Liver (tissue), 9 donors: ENCODE measurements around the gene SEMA4G. TPM values are rescaled to one million over a fixed set of nuclear protein-coding genes. Genes with fewer than 3 reads are reported as not detected.

Source experiments
- DNase-seq: peaks from one replicate; pipeline ENCODE4 v3.0.0-alpha.2; 2017; ENCODE audit warnings: low spot score
- H3K27ac ChIP-seq, 2 donors: one replicate each; pipeline ENCODE4 v1.7.0; 2013; ENCODE audit warnings: inconsistent platforms in 2 of 2, low read length in 2 of 2, control low read depth in 1 of 2, low read depth in 1 of 2, mild to moderate bottlenecking in 1 of 2
- H3K27me3 ChIP-seq, 4 donors: one replicate each; pipeline versions ENCODE4 v1.6.1 to v1.7.0; 2013; ENCODE audit warnings: low read length in 3 of 4, inconsistent platforms in 1 of 4, mild to moderate bottlenecking in 1 of 4, moderate library complexity in 1 of 4; ENCODE audit not compliant: control insufficient read depth in 4 of 4, insufficient read depth in 4 of 4
- H3K36me3 ChIP-seq, 4 donors: one replicate each; pipeline versions ENCODE4 v1.6.1 to v1.7.0; 2013; ENCODE audit warnings: low read length in 3 of 4, mild to moderate bottlenecking in 3 of 4, low read depth in 1 of 4, moderate library complexity in 1 of 4; ENCODE audit not compliant: control insufficient read depth in 4 of 4, insufficient read depth in 3 of 4
- H3K4me1 ChIP-seq, 4 donors: one replicate each; pipeline versions ENCODE4 v1.6.1 to v1.7.0; 2013; ENCODE audit warnings: low read length in 3 of 4, mild to moderate bottlenecking in 3 of 4, moderate library complexity in 1 of 4; ENCODE audit not compliant: control insufficient read depth in 4 of 4, insufficient read depth in 4 of 4
- H3K4me3 ChIP-seq, 3 donors: one replicate each; pipeline versions ENCODE4 v1.6.1 to v1.7.0; 2013; ENCODE audit warnings: low read length in 3 of 3, control low read depth in 1 of 3, low read depth in 1 of 3, mild to moderate bottlenecking in 1 of 3
- H3K9ac ChIP-seq, 2 donors: one replicate each; pipeline ENCODE4 v1.7.0; 2013; ENCODE audit warnings: low read length in 2 of 2, mild to moderate bottlenecking in 2 of 2, moderate library complexity in 2 of 2, control low read depth in 1 of 2, low read depth in 1 of 2
- H3K9me3 ChIP-seq, 4 donors: one replicate each; pipeline versions ENCODE4 v1.6.1 to v1.7.0; 2013; ENCODE audit warnings: low read length in 3 of 4; ENCODE audit not compliant: control insufficient read depth in 4 of 4
- EGR1 ChIP-seq, 2 donors: IDR thresholded peaks; 2 replicates each; pipeline ENCODE4 v1.6.1; 2016 to 2018; ENCODE audit warnings: antibody characterized with exemption in 2 of 2, low read depth in 2 of 2
- FOXA1 ChIP-seq: IDR thresholded peaks from 2 replicates; pipeline ENCODE4 v1.6.1; 2016; ENCODE audit warnings: antibody characterized with exemption
- FOXA2 ChIP-seq: IDR thresholded peaks from 2 replicates; pipeline ENCODE4 v1.6.1; 2016; ENCODE audit warnings: antibody characterized with exemption
- GABPA ChIP-seq, 2 donors: IDR thresholded peaks in 1 of 2; conservative IDR thresholded peaks in 1 of 2; 2 replicates each; pipeline ENCODE4 v1.6.1; 2016; ENCODE audit warnings: antibody characterized with exemption in 2 of 2, mild to moderate bottlenecking in 1 of 2, moderate library complexity in 1 of 2
- HNF4A ChIP-seq, 2 donors: conservative IDR thresholded peaks; 2 replicates each; pipeline ENCODE4 v1.6.1; 2016; ENCODE audit warnings: antibody characterized with exemption in 2 of 2, mild to moderate bottlenecking in 2 of 2
- HNF4G ChIP-seq: IDR thresholded peaks from 2 replicates; pipeline ENCODE4 v1.6.1; 2016; ENCODE audit warnings: antibody characterized with exemption
- JUND ChIP-seq, 2 donors: IDR thresholded peaks; 2 replicates each; pipeline ENCODE4 v1.6.1; 2016; ENCODE audit warnings: antibody characterized with exemption in 2 of 2
- NR2F2 ChIP-seq: IDR thresholded peaks from 2 replicates; pipeline ENCODE4 v1.6.1; 2016; ENCODE audit warnings: antibody characterized with exemption
- RAD21 ChIP-seq, 2 donors: IDR thresholded peaks; 2 replicates each; pipeline ENCODE4 v1.6.1; 2016; ENCODE audit warnings: antibody characterized with exemption in 2 of 2, mild to moderate bottlenecking in 2 of 2
- RXRA ChIP-seq, 2 donors: IDR thresholded peaks; 2 replicates each; pipeline ENCODE4 v1.6.1; 2017 to 2018; ENCODE audit warnings: antibody characterized with exemption in 2 of 2, mild to moderate bottlenecking in 1 of 2
- SP1 ChIP-seq: IDR thresholded peaks from 2 replicates; pipeline ENCODE4 v1.6.1; 2018; ENCODE audit warnings: antibody characterized with exemption, mild to moderate bottlenecking
- TAF1 ChIP-seq: conservative IDR thresholded peaks from 2 replicates; pipeline ENCODE4 v1.6.1; 2016; ENCODE audit warnings: antibody characterized with exemption, mild to moderate bottlenecking
- YY1 ChIP-seq: IDR thresholded peaks from 2 replicates; pipeline ENCODE4 v1.6.1; 2016; ENCODE audit warnings: antibody characterized with exemption, mild to moderate bottlenecking
- WGBS: extraction: QIAGEN DNeasy Blood & Tissue Kit; methylation state at CpG from one replicate; pipeline ENCODE4 v1.1.7; 2013; 5-methylcytosine and 5-hydroxymethylcytosine counted together
- polyA plus RNA-seq, 2 donors: library from polyadenylated mRNA; stranded (reverse) in 1 of 2; unstranded in 1 of 2; fragments of 200-250 nt in 1 of 2; fragments of >200 nt in 1 of 2; fragmentation: Nextera tagmentation in 1 of 2; extraction: Ambion mirVana in 1 of 2; gene quantifications; one replicate each; pipeline versions ENCODE4 v1.2.1 to v1.2.3, GENCODE V29; 2013 to 2015
- total RNA-seq, 2 donors: library from RNA; depleted of rRNA; stranded (reverse); fragments of >200 nt; gene quantifications; one replicate each; pipeline ENCODE4 v1.2.3, GENCODE V29; 2014
- TF ChIP-seq, protein P1 (sequence below): IDR thresholded peaks from 2 replicates; pipeline ENCODE4 v1.6.1; 2016; ENCODE audit warnings: antibody characterized with exemption, mild to moderate bottlenecking
- TF ChIP-seq, protein P2 (sequence below): IDR thresholded peaks from 2 replicates; pipeline ENCODE4 v1.6.1; 2016; ENCODE audit warnings: antibody characterized with exemption
- TF ChIP-seq, protein P3 (sequence below): IDR thresholded peaks from 2 replicates; pipeline ENCODE4 v1.6.1; 2016; ENCODE audit warnings: antibody characterized with exemption
- TF ChIP-seq, protein P4 (sequence below): IDR thresholded peaks from 2 replicates; pipeline ENCODE4 v1.6.1; 2016; ENCODE audit warnings: antibody characterized with exemption
- TF ChIP-seq, protein P5 (sequence below): fragments of 150-350 bp; IDR thresholded peaks from 2 replicates; pipeline ENCODE4 v1.5.1; 2017; ENCODE audit warnings: improper control_type of control experiment, low read depth, low read length; ENCODE audit not compliant: missing input control
- donor health status: healthy.
- donor health status: healthy.
- donor health status: healthy.
- donor health status: healthy.
- donor health status: healthy.

SEMA4G gene
- total and polyA plus RNA-seq, 4 donors: 13.9 to 56.0 (median 30.2) TPM

DNA sequence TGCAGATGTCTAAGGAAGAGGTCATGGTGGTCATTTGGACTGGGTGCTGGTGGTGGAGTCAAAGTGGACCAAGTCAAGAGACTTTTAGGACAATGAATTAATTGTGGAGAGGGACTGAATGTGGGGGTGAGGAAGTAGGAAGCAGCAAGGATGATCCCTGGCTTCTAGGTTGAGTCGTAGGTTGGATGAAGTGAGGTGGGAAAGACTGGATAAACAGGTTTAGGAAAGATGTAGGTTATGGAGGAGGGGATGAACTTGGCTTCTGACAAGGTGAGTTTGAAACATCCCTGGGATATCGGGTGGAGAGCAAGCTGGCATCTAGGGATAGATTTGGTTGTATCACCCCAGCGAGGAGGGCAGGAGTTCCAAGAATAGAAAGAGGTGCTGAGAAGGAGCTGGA is 7.6 kb downstream of the SEMA4G start:
- no peaks in the 10 kb centered on the region for H3K9me3 ChIP-seq
- peaks cover 6 to 50% (median 28%) of the 10 kb centered on the region in 4 donors for H3K36me3 ChIP-seq
- whole genome bisulfite sequencing: 92% methylated on average over 3 of the region's 3 CpGs
- no peak overlapping the region for H3K9ac ChIP-seq
- H3K27ac ChIP-seq: no peak overlapping the region
- no peak for TF ChIP-seq YY1
- TF ChIP-seq EGR1 (IDR thresholded peaks at IDR 0.05; ENCODE audit: low read depth in 2 of 2): no peak
- no peak for TF ChIP-seq HNF4A (conservative IDR thresholded peaks at IDR 0.05)
- TF ChIP-seq GABPA (IDR thresholded peaks at IDR 0.05 in 1 of 2, conservative IDR thresholded peaks at IDR 0.05 in 1 of 2): no peak
- TF ChIP-seq NR2F2: no peak
- no peaks in the 10 kb centered on the region for H3K27me3 ChIP-seq
- peaks cover 9 to 15% (median 12%) of the 10 kb centered on the region in 4 donors for H3K4me1 ChIP-seq
- H3K4me3 ChIP-seq: no peak overlapping the region
- DNase-seq: peak; percentile 6

GRCh38 chr10:100977436-100977835 is 8.1 kb downstream of the SEMA4G start:
- 88% methylated on average over 6 of the region's 6 CpGs for WGBS

DNA sequence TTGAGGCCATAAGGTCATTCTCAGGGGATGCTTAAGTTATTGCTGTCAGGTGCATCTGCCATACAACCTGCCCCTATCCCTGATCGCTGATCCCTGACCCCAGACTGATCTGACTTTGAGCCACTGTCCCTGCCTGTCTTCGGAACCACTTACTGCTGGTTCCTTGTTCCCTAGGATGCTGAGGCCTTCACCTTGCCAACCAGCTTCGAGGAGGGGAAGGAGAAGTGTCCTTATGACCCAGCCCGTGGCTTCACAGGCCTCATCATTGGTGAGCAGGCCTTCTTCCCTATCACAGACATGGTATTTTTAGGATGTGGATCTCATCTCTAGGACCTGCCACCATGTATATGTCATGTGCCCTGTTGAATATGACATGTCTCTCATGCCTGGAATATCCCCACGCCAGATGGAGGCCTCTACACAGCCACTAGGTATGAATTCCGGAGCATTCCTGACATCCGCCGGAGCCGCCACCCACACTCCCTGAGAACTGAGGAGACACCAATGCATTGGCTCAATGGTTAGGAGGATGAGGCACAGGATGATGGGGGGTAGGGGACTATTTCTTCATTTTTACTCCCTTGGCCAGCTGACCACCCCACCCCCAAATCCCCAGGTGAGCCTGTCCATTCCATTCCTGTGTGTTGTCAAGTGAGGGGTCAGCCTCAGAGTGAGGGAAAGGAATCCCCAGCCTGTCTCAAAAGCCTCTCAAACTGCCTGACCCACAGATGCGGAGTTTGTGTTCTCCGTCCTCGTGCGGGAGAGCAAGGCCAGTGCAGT is 9.0 kb downstream of the SEMA4G start:
- Histone ChIP-seq H3K4me3 (no peak overlapping the region), H3K4me1 (peaks cover 0 to 1% (median 0%) of the 10 kb centered on the region in 4 donors), H3K9ac (no peak overlapping the region), H3K27ac (no peak overlapping the region), H3K9me3 (no peaks in the 10 kb centered on the region), H3K27me3 (no peaks in the 10 kb centered on the region), H3K36me3 (peaks cover 6 to 58% (median 28%) of the 10 kb centered on the region in 4 donors)
- 93% methylated on average over 13 of the region's 13 CpGs for WGBS
- DNase-seq: peak; percentile 31
- TF ChIP-seq HNF4A (conservative IDR thresholded peaks at IDR 0.05) (no peak), YY1 (no peak), FOXA1 (no peak), HNF4G (no peak), TAF1 (no peak), NR2F2 (no peak), JUND (IDR thresholded peaks at IDR 0.05) (no peak)
- TF ChIP-seq, protein P1, sequence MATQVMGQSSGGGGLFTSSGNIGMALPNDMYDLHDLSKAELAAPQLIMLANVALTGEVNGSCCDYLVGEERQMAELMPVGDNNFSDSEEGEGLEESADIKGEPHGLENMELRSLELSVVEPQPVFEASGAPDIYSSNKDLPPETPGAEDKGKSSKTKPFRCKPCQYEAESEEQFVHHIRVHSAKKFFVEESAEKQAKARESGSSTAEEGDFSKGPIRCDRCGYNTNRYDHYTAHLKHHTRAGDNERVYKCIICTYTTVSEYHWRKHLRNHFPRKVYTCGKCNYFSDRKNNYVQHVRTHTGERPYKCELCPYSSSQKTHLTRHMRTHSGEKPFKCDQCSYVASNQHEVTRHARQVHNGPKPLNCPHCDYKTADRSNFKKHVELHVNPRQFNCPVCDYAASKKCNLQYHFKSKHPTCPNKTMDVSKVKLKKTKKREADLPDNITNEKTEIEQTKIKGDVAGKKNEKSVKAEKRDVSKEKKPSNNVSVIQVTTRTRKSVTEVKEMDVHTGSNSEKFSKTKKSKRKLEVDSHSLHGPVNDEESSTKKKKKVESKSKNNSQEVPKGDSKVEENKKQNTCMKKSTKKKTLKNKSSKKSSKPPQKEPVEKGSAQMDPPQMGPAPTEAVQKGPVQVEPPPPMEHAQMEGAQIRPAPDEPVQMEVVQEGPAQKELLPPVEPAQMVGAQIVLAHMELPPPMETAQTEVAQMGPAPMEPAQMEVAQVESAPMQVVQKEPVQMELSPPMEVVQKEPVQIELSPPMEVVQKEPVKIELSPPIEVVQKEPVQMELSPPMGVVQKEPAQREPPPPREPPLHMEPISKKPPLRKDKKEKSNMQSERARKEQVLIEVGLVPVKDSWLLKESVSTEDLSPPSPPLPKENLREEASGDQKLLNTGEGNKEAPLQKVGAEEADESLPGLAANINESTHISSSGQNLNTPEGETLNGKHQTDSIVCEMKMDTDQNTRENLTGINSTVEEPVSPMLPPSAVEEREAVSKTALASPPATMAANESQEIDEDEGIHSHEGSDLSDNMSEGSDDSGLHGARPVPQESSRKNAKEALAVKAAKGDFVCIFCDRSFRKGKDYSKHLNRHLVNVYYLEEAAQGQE: no peak
- TF ChIP-seq, protein P2, sequence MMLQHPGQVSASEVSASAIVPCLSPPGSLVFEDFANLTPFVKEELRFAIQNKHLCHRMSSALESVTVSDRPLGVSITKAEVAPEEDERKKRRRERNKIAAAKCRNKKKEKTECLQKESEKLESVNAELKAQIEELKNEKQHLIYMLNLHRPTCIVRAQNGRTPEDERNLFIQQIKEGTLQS: no peak
- TF ChIP-seq, protein P3, sequence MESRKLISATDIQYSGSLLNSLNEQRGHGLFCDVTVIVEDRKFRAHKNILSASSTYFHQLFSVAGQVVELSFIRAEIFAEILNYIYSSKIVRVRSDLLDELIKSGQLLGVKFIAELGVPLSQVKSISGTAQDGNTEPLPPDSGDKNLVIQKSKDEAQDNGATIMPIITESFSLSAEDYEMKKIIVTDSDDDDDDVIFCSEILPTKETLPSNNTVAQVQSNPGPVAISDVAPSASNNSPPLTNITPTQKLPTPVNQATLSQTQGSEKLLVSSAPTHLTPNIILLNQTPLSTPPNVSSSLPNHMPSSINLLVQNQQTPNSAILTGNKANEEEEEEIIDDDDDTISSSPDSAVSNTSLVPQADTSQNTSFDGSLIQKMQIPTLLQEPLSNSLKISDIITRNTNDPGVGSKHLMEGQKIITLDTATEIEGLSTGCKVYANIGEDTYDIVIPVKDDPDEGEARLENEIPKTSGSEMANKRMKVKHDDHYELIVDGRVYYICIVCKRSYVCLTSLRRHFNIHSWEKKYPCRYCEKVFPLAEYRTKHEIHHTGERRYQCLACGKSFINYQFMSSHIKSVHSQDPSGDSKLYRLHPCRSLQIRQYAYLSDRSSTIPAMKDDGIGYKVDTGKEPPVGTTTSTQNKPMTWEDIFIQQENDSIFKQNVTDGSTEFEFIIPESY: no peak

More at GRCh38 chr10:100977436-100977835, 8.1 kb downstream of the SEMA4G start:
- Histone ChIP-seq H3K36me3 (peaks cover 6 to 53% (median 28%) of the 10 kb centered on the region in 4 donors), H3K27me3 (no peaks in the 10 kb centered on the region), H3K27ac (no peak overlapping the region), H3K9ac (no peak overlapping the region), H3K4me1 (peaks cover 4 to 10% (median 7%) of the 10 kb centered on the region in 4 donors), H3K4me3 (no peak overlapping the region), H3K9me3 (no peaks in the 10 kb centered on the region)
- TF ChIP-seq, protein P2: no peak
- TF ChIP-seq SP1: no peak
- no peak for TF ChIP-seq EGR1 (IDR thresholded peaks at IDR 0.05; ENCODE audit: low read depth in 2 of 2)
- TF ChIP-seq, protein P4, sequence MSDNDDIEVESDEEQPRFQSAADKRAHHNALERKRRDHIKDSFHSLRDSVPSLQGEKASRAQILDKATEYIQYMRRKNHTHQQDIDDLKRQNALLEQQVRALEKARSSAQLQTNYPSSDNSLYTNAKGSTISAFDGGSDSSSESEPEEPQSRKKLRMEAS: no peak
- no peak for TF ChIP-seq YY1
- TF ChIP-seq GABPA (IDR thresholded peaks at IDR 0.05 in 1 of 2, conservative IDR thresholded peaks at IDR 0.05 in 1 of 2): no peak
- TF ChIP-seq HNF4A (conservative IDR thresholded peaks at IDR 0.05): no peak
- no peak for TF ChIP-seq FOXA2
- no peak for TF ChIP-seq RXRA (IDR thresholded peaks at IDR 0.05)
- no peak for TF ChIP-seq NR2F2
- TF ChIP-seq, protein P5, sequence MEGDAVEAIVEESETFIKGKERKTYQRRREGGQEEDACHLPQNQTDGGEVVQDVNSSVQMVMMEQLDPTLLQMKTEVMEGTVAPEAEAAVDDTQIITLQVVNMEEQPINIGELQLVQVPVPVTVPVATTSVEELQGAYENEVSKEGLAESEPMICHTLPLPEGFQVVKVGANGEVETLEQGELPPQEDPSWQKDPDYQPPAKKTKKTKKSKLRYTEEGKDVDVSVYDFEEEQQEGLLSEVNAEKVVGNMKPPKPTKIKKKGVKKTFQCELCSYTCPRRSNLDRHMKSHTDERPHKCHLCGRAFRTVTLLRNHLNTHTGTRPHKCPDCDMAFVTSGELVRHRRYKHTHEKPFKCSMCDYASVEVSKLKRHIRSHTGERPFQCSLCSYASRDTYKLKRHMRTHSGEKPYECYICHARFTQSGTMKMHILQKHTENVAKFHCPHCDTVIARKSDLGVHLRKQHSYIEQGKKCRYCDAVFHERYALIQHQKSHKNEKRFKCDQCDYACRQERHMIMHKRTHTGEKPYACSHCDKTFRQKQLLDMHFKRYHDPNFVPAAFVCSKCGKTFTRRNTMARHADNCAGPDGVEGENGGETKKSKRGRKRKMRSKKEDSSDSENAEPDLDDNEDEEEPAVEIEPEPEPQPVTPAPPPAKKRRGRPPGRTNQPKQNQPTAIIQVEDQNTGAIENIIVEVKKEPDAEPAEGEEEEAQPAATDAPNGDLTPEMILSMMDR: no peak
- TF ChIP-seq TAF1: no peak
- no peak for TF ChIP-seq FOXA1
- no peak for TF ChIP-seq RAD21 (IDR thresholded peaks at IDR 0.05)
- no peak for TF ChIP-seq JUND (IDR thresholded peaks at IDR 0.05)
- DNase-seq: peak; percentile 1
